ENCODE measurements around the gene B4GALNT1. TPM values are rescaled to one million over a fixed set of nuclear protein-coding genes. Genes with fewer than 3 reads are reported as not detected.

B4GALNT1 gene
- total and polyA plus RNA-seq, 4 donors = 0.11 to 0.30 (median 0.25) TPM; not detected in 1

- Histone ChIP-seq H3K27ac (ENCODE audit: low read depth in 1 of 2, low read length in 2 of 2) (no peak overlapping the region), H3K9ac (ENCODE audit: low read depth in 1 of 2, low read length in 2 of 2) (no peak overlapping the region), H3K4me3 (ENCODE audit: low read depth in 1 of 3, low read length in 3 of 3) (no peak overlapping the region), H3K9me3 (ENCODE audit: control insufficient read depth in 4 of 4, low read length in 3 of 4) (no peaks in the 10 kb centered on the region), H3K36me3 (ENCODE audit: control insufficient read depth in 4 of 4, insufficient read depth in 3 of 4, low read depth in 1 of 4, low read length in 3 of 4) (no peaks in the 10 kb centered on the region), H3K27me3 (ENCODE audit: control insufficient read depth in 4 of 4, insufficient read depth in 4 of 4, low read length in 3 of 4) (no peaks in the 10 kb centered on the region), H3K4me1 (ENCODE audit: control insufficient read depth in 4 of 4, insufficient read depth in 4 of 4, low read length in 3 of 4) (peaks cover 4 to 29% (median 18%) of the 10 kb centered on the region in 4 donors)
- DNase-seq (ENCODE audit: low spot score) = no peak
- WGBS = 59% methylated on average over 3 of the region's 3 CpGs
- TF ChIP-seq FOXA1 (IDR thresholded peaks at IDR 0.05) = no peak
- peak in 1 of 2 donors; percentile 30 for TF ChIP-seq GABPA (IDR thresholded peaks at IDR 0.05 in 1 of 2, conservative IDR thresholded peaks at IDR 0.05 in 1 of 2)
- TF ChIP-seq ZBTB33 (IDR thresholded peaks at IDR 0.05) = peak; percentile 44
- TF ChIP-seq YY1 (IDR thresholded peaks at IDR 0.05) = peak; percentile 78
- no peak for TF ChIP-seq REST (IDR thresholded peaks at IDR 0.05)
- peak; percentile 15 to 44 for TF ChIP-seq RAD21 (IDR thresholded peaks at IDR 0.05)
- no peak for TF ChIP-seq CTCF (IDR thresholded peaks at IDR 0.05; ENCODE audit: low read depth, low read length, missing input control)
- no peak for TF ChIP-seq TAF1 (conservative IDR thresholded peaks at IDR 0.05)
- TF ChIP-seq HNF4G (IDR thresholded peaks at IDR 0.05) = no peak
- TF ChIP-seq SP1 (IDR thresholded peaks at IDR 0.05) = no peak
- no peak for TF ChIP-seq FOXA2 (IDR thresholded peaks at IDR 0.05)
- TF ChIP-seq NR2F2 (IDR thresholded peaks at IDR 0.05) = no peak
- no peak for TF ChIP-seq ATF3 (IDR thresholded peaks at IDR 0.05)
- TF ChIP-seq RXRA (IDR thresholded peaks at IDR 0.05) = peak; percentile 16 to 22
- peak; percentile 36 to 48 for TF ChIP-seq HNF4A (conservative IDR thresholded peaks at IDR 0.05)
- TF ChIP-seq JUND (IDR thresholded peaks at IDR 0.05) = no peak
- TF ChIP-seq EGR1 (IDR thresholded peaks at IDR 0.05; ENCODE audit: low read depth in 2 of 2) = no peak
- TF ChIP-seq MAX (IDR thresholded peaks at IDR 0.05) = peak; percentile 20
Measured at GRCh38 chr12:57586832-57587429, 46.1 kb downstream of the B4GALNT1 start.

All from liver (tissue), 9 donors.